Measurements from ENCODE around the gene SFSWAP.
"Not testable (repeated sequence)": the region's sequence is repeated elsewhere in the genome, so short reads cannot be mapped to it uniquely, and the experiment has no call there.

SFSWAP gene

DNA sequence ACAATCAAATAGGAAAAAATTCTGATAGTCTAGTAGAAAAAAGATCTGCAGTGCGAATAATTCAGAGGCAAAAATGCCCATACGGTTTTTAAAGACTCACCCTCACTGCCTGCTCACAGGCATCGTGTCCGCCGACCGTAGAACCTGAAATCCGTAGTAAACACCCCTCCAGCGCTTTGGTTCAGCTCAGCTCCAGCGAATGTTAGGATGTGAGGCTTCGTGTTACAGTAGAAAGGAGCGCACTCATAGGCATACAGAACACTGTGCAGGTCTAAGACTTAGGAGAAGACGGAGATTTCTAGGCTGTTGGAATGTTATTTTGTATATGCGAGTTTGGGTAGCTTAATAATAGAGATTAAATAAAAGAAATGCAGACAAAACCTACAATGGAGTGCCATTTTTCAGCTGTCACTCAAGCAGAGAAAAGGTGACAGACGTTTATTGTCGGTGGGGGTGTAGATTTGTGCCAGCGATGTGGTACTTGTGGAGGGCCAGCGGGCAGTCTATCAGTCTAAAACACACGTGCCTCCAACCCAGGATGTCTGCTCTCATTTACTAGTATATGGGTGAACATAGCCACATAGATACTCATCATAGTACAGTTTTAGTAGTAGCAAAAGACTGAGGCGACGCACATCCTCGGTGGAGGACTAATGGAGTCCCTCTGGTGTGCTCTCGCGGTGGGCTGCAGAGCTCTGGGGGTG, 25.7 kb downstream of the SFSWAP start:
- H3K27me3 Mint-ChIP-seq = no peaks in the 10 kb centered on the region
- DNase-seq (ENCODE audit: low spot score in 2 of 2) (no peak), ATAC-seq (replicated peaks; ENCODE audit: extremely low read depth, poor library complexity, severe bottlenecking) (no peak)
- peaks cover 54% of the 10 kb centered on the region for H3K36me3 Mint-ChIP-seq (ENCODE audit: insufficient read depth)
- H3K4me1 Mint-ChIP-seq = peaks cover 10% of the 10 kb centered on the region
- H3K4me3 Mint-ChIP-seq = no peak overlapping the region
- no peaks in the 10 kb centered on the region for H3K9me3 Mint-ChIP-seq
- peak overlapping the region; percentile 65 for H3K27ac Mint-ChIP-seq (ENCODE audit: low read depth)

DNA sequence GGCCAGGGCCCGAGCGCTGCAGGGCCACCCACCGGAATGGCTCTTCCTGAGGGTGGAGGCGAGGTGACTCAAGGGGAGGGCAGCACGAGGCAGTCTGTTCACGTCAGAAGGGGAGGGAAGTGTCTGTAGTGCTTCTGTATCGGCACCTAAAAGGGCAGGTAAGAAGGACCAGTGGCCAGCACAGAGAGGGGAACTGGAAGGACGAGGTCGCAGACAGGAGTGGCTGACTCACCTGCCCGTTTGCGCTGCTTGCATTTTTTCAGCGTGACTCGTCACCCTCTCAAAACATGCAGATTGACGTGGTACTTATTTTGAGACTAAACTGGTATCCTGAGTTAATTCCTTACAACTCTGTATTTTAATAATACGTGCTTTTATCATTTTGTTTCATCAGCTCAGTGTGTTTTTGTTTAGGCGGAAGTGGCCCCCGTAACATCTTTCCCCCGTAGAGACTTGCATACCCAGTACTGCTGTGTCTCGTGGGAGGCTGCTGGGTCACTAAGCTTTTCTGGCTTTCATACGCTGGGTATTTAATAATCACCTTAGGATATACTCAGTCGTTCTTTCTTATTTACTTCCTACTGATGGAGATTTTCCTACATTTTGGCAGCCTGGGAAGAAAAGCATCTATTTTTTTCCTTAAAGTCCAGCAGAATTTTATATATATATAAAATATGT, 26.4 kb downstream of the SFSWAP start:
- peaks cover 10% of the 10 kb centered on the region for H3K4me1 Mint-ChIP-seq
- no peak for ATAC-seq (replicated peaks; ENCODE audit: extremely low read depth, poor library complexity, severe bottlenecking)
- no peak for DNase-seq (ENCODE audit: low spot score in 2 of 2)
- H3K27ac Mint-ChIP-seq (ENCODE audit: low read depth) = peak overlapping the region; percentile 65
- H3K4me3 Mint-ChIP-seq = no peak overlapping the region
- no peaks in the 10 kb centered on the region for H3K27me3 Mint-ChIP-seq
- H3K9me3 Mint-ChIP-seq = no peaks in the 10 kb centered on the region
- peaks cover 55% of the 10 kb centered on the region for H3K36me3 Mint-ChIP-seq (ENCODE audit: insufficient read depth)

DNA sequence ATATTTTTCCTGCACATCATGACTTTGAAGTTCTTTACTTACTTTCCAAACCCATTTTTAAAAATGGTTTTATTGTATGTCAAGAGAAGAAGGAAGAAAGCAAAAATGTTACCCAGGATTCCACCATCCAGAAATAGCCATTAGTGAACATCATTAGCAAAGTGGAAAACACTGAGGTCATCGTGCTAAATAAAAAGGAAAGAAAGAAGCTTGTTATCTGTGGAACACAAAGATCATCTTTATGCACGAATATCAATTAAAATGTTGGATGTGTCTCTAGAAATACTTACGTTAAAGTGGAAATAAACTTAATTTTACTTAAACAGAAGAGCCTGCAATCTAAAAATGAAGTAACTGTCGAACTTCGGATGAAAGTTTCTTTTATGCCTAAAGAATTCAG, 27.3 kb downstream of the SFSWAP start:
- Mint-ChIP-seq H3K27me3 (no peaks in the 10 kb centered on the region), H3K4me1 (peaks cover 10% of the 10 kb centered on the region), H3K4me3 (no peak overlapping the region), H3K36me3 (ENCODE audit: insufficient read depth) (peaks cover 52% of the 10 kb centered on the region), H3K27ac (ENCODE audit: low read depth) (no peak overlapping the region), H3K9me3 (no peaks in the 10 kb centered on the region)
- ATAC-seq (replicated peaks; ENCODE audit: extremely low read depth, poor library complexity, severe bottlenecking) (no peak), DNase-seq (ENCODE audit: low spot score in 2 of 2) (no peak)

- H3K27ac Mint-ChIP-seq (ENCODE audit: low read depth) = no peak overlapping the region
- H3K4me3 Mint-ChIP-seq = no peak overlapping the region
- H3K27me3 Mint-ChIP-seq = no peaks in the 10 kb centered on the region
- no peaks in the 10 kb centered on the region for H3K9me3 Mint-ChIP-seq
- DNase-seq (ENCODE audit: low spot score in 2 of 2) (no peak), ATAC-seq (replicated peaks; ENCODE audit: extremely low read depth, poor library complexity, severe bottlenecking) (no peak)
- peaks cover 20% of the 10 kb centered on the region for H3K4me1 Mint-ChIP-seq
- H3K36me3 Mint-ChIP-seq (ENCODE audit: insufficient read depth) = peaks cover 49% of the 10 kb centered on the region
These were observed 29.7 kb downstream of the SFSWAP start for GRCh38 chr12:131740626-131741025.

DNA sequence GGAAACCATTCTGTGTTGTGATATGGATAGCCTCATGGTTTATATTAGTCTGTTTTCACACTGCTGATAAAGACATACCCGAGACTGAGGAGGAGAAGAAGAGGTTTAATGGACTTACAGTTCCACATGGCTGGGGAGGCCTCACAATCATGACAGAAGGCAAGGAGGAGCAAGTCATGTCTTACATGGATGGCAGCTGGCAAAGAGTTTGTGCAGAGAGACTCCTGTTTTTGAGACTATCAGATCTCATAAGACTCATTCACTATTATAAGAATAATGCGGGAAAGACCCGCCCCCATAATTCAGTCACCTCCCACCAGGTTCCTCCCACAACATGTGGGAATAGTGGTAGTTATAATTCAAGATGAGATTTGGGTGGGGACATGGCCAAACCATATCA, 31.9 kb downstream of the SFSWAP start:
- H3K36me3 Mint-ChIP-seq (ENCODE audit: insufficient read depth) = peaks cover 47% of the 10 kb centered on the region
- not testable (repeated sequence) for H3K4me3 Mint-ChIP-seq; H3K27ac Mint-ChIP-seq (ENCODE audit: low read depth)

DNA sequence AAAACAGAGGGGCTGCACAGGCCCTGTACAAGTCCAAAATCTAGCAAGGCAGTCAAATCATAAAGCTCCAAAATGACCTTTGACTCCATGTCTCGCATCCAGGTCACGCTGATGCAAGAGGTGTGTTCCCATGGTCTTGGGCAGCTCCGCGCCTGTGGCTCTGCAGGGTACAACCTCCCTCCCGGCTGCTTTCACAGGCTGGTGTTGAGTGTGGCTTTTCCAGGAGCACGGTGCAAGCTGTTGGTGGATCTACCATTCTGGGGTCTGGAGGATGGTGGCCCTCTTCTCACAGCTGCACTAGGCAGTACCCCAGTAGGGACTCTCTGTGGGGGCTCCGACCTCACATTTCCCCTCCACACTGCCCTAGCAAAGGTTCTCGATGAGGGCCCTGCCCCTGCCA, 32.5 kb downstream of the SFSWAP start:
- H3K27me3 Mint-ChIP-seq; H3K27ac Mint-ChIP-seq (ENCODE audit: low read depth); H3K9me3 Mint-ChIP-seq; ATAC-seq (replicated peaks; ENCODE audit: extremely low read depth, poor library complexity, severe bottlenecking); H3K4me3 Mint-ChIP-seq; DNase-seq (ENCODE audit: low spot score in 2 of 2): not testable (repeated sequence)
- Mint-ChIP-seq H3K36me3 (ENCODE audit: insufficient read depth) (peaks cover 47% of the 10 kb centered on the region), H3K4me1 (peaks cover 19% of the 10 kb centered on the region)

More for the DNA sequence above, 31.9 kb downstream of the SFSWAP start:
- not testable (repeated sequence) for DNase-seq (ENCODE audit: low spot score in 2 of 2); ATAC-seq (replicated peaks; ENCODE audit: extremely low read depth, poor library complexity, severe bottlenecking); H3K27me3 Mint-ChIP-seq; H3K9me3 Mint-ChIP-seq
- H3K4me1 Mint-ChIP-seq = peaks cover 19% of the 10 kb centered on the region

GRCh38 chr12:131743880-131744279, 33.0 kb downstream of the SFSWAP start:
- Mint-ChIP-seq H3K4me1 (peaks cover 19% of the 10 kb centered on the region), H3K36me3 (ENCODE audit: insufficient read depth) (peaks cover 49% of the 10 kb centered on the region)
- not testable (repeated sequence) for ATAC-seq (replicated peaks; ENCODE audit: extremely low read depth, poor library complexity, severe bottlenecking); H3K4me3 Mint-ChIP-seq; H3K27ac Mint-ChIP-seq (ENCODE audit: low read depth); H3K9me3 Mint-ChIP-seq; DNase-seq (ENCODE audit: low spot score in 2 of 2); H3K27me3 Mint-ChIP-seq

DNA sequence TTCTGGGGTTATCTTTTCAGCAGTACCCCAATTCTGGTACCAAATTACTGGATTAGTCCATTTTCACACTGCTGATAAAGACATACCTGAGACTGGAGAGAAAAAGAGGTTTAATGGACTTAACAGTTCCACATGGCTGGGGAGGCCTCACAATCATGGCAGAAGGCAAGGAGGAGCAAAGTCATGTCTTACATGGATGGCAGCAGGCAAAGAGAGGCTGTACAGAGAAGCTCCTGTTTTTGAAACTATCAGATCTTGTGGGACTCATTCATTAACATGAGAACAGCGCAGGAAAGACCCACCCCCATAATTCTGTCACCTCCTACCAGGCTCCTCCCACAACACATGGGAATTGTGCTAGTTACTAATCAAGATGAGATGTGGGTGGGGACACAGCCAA, 33.8 kb downstream of the SFSWAP start:
- H3K27me3 Mint-ChIP-seq; H3K4me3 Mint-ChIP-seq; DNase-seq (ENCODE audit: low spot score in 2 of 2); H3K27ac Mint-ChIP-seq (ENCODE audit: low read depth); ATAC-seq (replicated peaks; ENCODE audit: extremely low read depth, poor library complexity, severe bottlenecking); H3K9me3 Mint-ChIP-seq: not testable (repeated sequence)
- Mint-ChIP-seq H3K4me1 (peaks cover 23% of the 10 kb centered on the region), H3K36me3 (ENCODE audit: insufficient read depth) (peaks cover 49% of the 10 kb centered on the region)

- peaks cover 42% of the 10 kb centered on the region for H3K36me3 Mint-ChIP-seq (ENCODE audit: insufficient read depth)
- DNase-seq (ENCODE audit: low spot score in 2 of 2) (no peak), ATAC-seq (replicated peaks; ENCODE audit: extremely low read depth, poor library complexity, severe bottlenecking) (no peak)
- H3K27me3 Mint-ChIP-seq = no peaks in the 10 kb centered on the region
- H3K4me3 Mint-ChIP-seq = no peak overlapping the region
- H3K27ac Mint-ChIP-seq (ENCODE audit: low read depth) = no peak overlapping the region
- peaks cover 31% of the 10 kb centered on the region for H3K4me1 Mint-ChIP-seq
- no peaks in the 10 kb centered on the region for H3K9me3 Mint-ChIP-seq
These were observed 34.8 kb downstream of the SFSWAP start for GRCh38 chr12:131745706-131746105.

DNA sequence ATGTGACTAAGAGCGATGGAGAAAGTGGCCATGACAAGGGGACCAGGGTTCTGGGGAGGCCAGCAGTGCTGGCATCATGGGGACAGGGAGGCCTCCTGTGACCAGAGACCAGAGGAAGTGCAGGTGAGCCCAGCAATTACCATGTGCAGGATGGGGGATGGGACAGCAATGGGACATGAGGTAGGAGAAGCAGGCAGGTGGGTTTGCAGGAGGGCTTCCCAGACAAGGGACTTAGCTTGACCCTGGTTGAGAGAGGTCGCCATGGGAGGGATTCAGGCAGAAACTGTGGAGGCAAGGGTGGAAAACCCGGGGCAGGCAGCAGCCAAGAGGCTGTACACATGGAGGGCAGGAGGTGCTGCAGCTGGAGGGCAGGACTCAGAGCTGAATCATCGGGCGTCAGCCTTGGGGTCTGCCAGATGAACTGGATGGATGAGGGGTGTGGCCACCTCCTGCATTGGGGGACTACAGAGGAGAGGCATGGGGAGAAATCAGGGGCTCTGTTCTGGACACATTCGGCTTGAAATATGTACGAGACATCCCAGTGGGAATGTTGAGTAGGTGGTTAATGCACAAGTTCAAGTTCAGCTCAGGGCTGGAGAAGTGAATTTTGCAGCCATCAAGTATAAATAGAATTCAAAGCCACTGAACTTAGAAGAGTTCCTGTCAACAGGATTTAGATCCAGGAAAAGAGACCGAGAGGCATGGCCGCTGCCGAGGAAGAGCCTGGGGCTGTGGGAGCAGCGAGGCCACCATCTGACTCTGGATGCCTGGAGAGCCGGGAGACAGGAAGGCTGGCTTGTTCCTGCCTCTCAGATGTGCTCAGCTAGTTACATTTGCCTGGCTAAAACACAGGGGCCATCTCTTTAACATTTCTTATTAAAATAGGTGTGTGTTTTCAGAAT, 36.6 kb downstream of the SFSWAP start:
- H3K27ac Mint-ChIP-seq (ENCODE audit: low read depth) = peak overlapping the region; percentile 19
- peaks cover 31% of the 10 kb centered on the region for H3K4me1 Mint-ChIP-seq
- ATAC-seq (replicated peaks; ENCODE audit: extremely low read depth, poor library complexity, severe bottlenecking) (no peak), DNase-seq (ENCODE audit: low spot score in 2 of 2) (no peak)
- H3K27me3 Mint-ChIP-seq = no peaks in the 10 kb centered on the region
- H3K4me3 Mint-ChIP-seq = no peak overlapping the region
- no peaks in the 10 kb centered on the region for H3K9me3 Mint-ChIP-seq
- H3K36me3 Mint-ChIP-seq (ENCODE audit: insufficient read depth) = peaks cover 37% of the 10 kb centered on the region

DNA sequence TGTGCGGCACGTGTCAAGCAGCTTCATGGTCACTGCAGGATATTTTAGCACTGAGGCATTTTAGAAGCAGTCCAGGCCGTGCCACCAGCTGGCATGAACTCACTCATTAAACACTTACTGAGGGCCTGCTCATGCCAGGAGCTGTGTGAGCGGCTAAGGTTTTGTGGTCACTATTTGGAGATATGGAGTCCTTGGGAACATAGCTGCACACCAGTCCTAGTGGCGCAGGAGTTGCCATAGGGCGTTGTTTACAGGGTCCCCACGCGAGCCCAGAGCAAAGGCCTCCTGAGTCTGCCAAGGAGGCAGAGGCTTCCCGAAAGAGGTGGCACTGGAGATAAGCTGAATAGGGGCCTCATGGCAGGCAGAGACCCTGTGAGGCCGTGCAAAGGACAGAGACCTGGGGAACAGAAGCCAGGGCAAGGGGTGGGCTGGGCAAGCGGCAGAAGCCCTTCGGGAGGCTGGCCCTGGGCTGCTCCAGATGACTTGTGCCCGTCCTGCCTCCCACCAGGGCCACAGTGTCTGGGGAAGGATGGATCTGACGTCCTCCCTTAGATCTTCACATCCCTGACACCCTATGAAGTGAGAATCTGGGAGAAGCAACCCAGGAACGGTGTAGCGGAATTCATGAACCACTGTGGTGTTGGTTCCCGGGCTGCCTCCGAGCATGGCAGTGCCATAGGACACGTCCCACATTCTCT, 38.9 kb downstream of the SFSWAP start:
- Mint-ChIP-seq H3K27ac (ENCODE audit: low read depth) (no peak overlapping the region), H3K9me3 (no peaks in the 10 kb centered on the region), H3K27me3 (no peaks in the 10 kb centered on the region), H3K4me3 (no peak overlapping the region), H3K36me3 (ENCODE audit: insufficient read depth) (peaks cover 37% of the 10 kb centered on the region), H3K4me1 (peaks cover 26% of the 10 kb centered on the region)
- DNase-seq (ENCODE audit: low spot score in 2 of 2) = no peak
- ATAC-seq (replicated peaks; ENCODE audit: extremely low read depth, poor library complexity, severe bottlenecking) = no peak

DNA sequence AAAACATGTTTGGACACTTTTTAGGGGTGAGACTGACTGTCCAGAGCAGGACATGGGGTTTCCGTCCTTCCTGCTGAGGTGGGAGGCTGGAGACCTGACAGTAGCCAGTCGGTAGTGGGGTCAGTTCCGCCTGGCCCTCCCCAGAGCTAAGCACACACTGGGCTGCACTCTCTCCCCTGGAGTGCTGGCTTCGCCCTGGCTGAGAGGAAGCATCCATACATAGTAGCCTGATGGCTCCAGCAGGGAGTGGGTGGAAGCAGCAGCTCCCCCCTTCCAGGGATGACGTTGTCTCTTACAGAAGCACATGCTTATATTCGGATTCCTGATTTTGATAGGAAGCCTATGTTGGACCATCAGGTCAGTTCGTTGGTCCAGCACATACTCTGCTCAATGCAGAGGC, 40.4 kb downstream of the SFSWAP start:
- no peaks in the 10 kb centered on the region for H3K9me3 Mint-ChIP-seq
- H3K27ac Mint-ChIP-seq (ENCODE audit: low read depth) = no peak overlapping the region
- ATAC-seq (replicated peaks; ENCODE audit: extremely low read depth, poor library complexity, severe bottlenecking) (no peak), DNase-seq (ENCODE audit: low spot score in 2 of 2) (no peak)
- H3K36me3 Mint-ChIP-seq (ENCODE audit: insufficient read depth) = peaks cover 43% of the 10 kb centered on the region
- H3K4me3 Mint-ChIP-seq = no peak overlapping the region
- H3K4me1 Mint-ChIP-seq = peaks cover 21% of the 10 kb centered on the region
- no peaks in the 10 kb centered on the region for H3K27me3 Mint-ChIP-seq
